DOHH2 (cell line): ENCODE results near the gene MYH2.

Experiments used
- H3F3A ChIP-seq: fragments of 200-600 bp; sonication (generic), shearing (Covaris generic); 2 replicates; pipeline ENCODE4 v1.6.0; 2016; ENCODE audit warnings: antibody characterized with exemption, mild to moderate bottlenecking; ENCODE audit not compliant: control insufficient read depth, insufficient read depth
- H3K27ac ChIP-seq: fragments of 200-600 bp; sonication (generic); 2 replicates; pipeline ENCODE4 v1.5.1; 2014; ENCODE audit warnings: low read depth, mild to moderate bottlenecking, low read length, moderate library complexity
- H3K27me3 ChIP-seq: fragments of 200-600 bp; sonication (generic); 2 replicates; pipeline ENCODE4 v1.6.1; 2014; ENCODE audit warnings: mild to moderate bottlenecking, low read length, mixed read lengths; ENCODE audit not compliant: control insufficient read depth
- H3K36me3 ChIP-seq: fragments of 200-600 bp; sonication (generic); 2 replicates; pipeline ENCODE4 v1.6.1; 2014; ENCODE audit warnings: mild to moderate bottlenecking, low read length, moderate library complexity, mixed read lengths; ENCODE audit not compliant: control insufficient read depth
- H3K4me1 ChIP-seq: fragments of 200-600 bp; sonication (generic); 2 replicates; pipeline ENCODE4 v1.6.1; 2014; ENCODE audit warnings: mild to moderate bottlenecking, low read length, mixed read lengths; ENCODE audit not compliant: control insufficient read depth
- H3K4me2 ChIP-seq: fragments of 200-600 bp; sonication (generic); 2 replicates; pipeline ENCODE4 v1.6.0; 2014; ENCODE audit warnings: mild to moderate bottlenecking, low read length, moderate library complexity
- H3K4me3 ChIP-seq: fragments of 200-600 bp; sonication (generic); 2 replicates; pipeline ENCODE4 v1.5.1; 2014; ENCODE audit warnings: mild to moderate bottlenecking, low read length, mixed read lengths
- H3K79me2 ChIP-seq: fragments of 200-600 bp; sonication (generic); 2 replicates; pipeline ENCODE4 v1.6.1; 2014; ENCODE audit warnings: mild to moderate bottlenecking, low read length, mixed read lengths; ENCODE audit not compliant: control insufficient read depth
- H3K9me2 ChIP-seq: fragments of 200-600 bp; sonication (generic); replicated peaks from 2 replicates; pipeline ENCODE4 v1.6.1; 2014; ENCODE audit warnings: mild to moderate bottlenecking, low read length, mixed read lengths; ENCODE audit not compliant: control insufficient read depth
- H3K9me3 ChIP-seq: fragments of 200-600 bp; sonication (generic); 2 replicates; pipeline ENCODE4 v1.6.1; 2014; ENCODE audit warnings: antibody characterized with exemption, low read length, mixed read lengths; ENCODE audit not compliant: control insufficient read depth, insufficient read depth
- H4K20me1 ChIP-seq: fragments of 200-600 bp; sonication (generic); 2 replicates; pipeline ENCODE4 v1.6.0; 2014; ENCODE audit warnings: low read depth, mild to moderate bottlenecking, antibody characterized with exemption, low read length, moderate library complexity; ENCODE audit not compliant: control insufficient read depth, insufficient read depth
- CTCF ChIP-seq: fragments of 200-600 bp; sonication (generic); IDR thresholded peaks from one replicate; pipeline ENCODE4 v1.5.1; 2014; ENCODE audit warnings: antibody characterized with exemption, mild to moderate bottlenecking, low read depth, low read length; ENCODE audit not compliant: poor library complexity, severe bottlenecking
- EZH2phosphoT487 ChIP-seq: fragments of 200-600 bp; sonication (generic); IDR thresholded peaks from 2 replicates; pipeline ENCODE4 v1.6.1; 2017; ENCODE audit warnings: borderline replicate concordance, mild to moderate bottlenecking, antibody characterized with exemption, low read length, moderate library complexity, mixed read lengths

MYH2 gene

GRCh38 chr17:10518271-10519037 lies 31.0 kb downstream of the MYH2 start, which contains the start of gene MYH1:
Gene MYH1 (minus strand): TSS chr17:10518542. CDS start chr17:10516642, 1,900 bp downstream.
- no peaks in the 10 kb centered on the region for H3K4me1 ChIP-seq
- no peaks in the 10 kb centered on the region for H3K9me2 ChIP-seq
- H3K4me2 ChIP-seq = no peak within 1 kb of the TSS
- H3K27me3 ChIP-seq = no peaks in the 10 kb centered on the region
- H3K4me3 ChIP-seq = no peak within 1 kb of the TSS
- H4K20me1 ChIP-seq = no peaks in the 10 kb centered on the region
- H3K27ac ChIP-seq = no peak within 1 kb of the TSS
- no peak for TF ChIP-seq EZH2phosphoT487
- no peak for TF ChIP-seq CTCF
- no peaks in the 10 kb centered on the region for H3K9me3 ChIP-seq
- no peaks in the 10 kb centered on the region for H3K79me2 ChIP-seq
- no peaks in the 10 kb centered on the region for H3K36me3 ChIP-seq
- H3F3A ChIP-seq = no peaks in the 10 kb centered on the region

DNA sequence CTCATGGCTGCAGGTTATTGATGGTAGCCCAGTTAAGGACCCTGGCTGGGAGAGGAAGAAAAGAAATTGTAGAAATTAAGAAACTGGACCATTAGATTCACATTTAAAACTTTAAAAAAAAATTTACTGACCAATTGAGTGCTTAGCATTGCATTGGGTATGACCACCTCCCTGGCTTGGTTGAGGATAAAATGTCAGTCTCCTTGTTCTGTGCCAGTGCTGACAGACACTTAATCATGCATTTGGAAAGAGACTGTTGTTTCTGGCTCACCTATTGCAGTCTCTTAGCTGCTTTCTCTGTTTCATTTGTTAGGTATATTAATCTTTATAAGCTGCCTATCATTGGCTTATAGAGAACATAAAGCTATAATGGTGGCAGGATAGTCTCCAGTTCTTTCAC lies 32.8 kb downstream of the MYH2 start:
- no peaks in the 10 kb centered on the region for H3K9me3 ChIP-seq
- no peak overlapping the region for H3K4me2 ChIP-seq
- H3K4me1 ChIP-seq = no peaks in the 10 kb centered on the region
- no peaks in the 10 kb centered on the region for H3K27me3 ChIP-seq
- no peaks in the 10 kb centered on the region for H4K20me1 ChIP-seq
- H3K27ac ChIP-seq = no peak overlapping the region
- H3K4me3 ChIP-seq = no peak overlapping the region
- no peaks in the 10 kb centered on the region for H3K79me2 ChIP-seq
- TF ChIP-seq EZH2phosphoT487 (no peak), CTCF (no peak)
- no peaks in the 10 kb centered on the region for H3K9me2 ChIP-seq
- H3F3A ChIP-seq = no peaks in the 10 kb centered on the region
- H3K36me3 ChIP-seq = no peaks in the 10 kb centered on the region

DNA sequence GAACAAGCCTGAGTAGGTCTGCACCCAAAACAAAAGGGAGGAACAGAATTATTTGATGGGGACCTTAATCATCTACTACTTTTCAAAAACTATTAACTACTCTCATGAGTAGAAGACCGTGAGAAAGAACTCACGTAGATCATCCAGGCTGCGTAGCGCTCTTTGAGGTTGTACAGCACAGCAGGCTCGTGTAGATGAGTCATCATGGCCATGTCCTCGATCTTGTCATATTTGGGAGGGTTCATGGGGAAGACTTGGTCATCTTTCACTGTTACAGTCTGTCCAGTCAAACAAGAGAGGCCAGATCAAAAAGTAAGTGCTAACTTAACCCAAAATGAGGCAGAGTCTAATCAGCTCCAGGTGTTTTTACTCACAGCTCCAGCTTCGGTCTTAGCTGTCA lies 33.4 kb downstream of the MYH2 start:
- no peak overlapping the region for H3K4me3 ChIP-seq
- no peaks in the 10 kb centered on the region for H3K9me2 ChIP-seq
- TF ChIP-seq CTCF (no peak), EZH2phosphoT487 (no peak)

More for the DNA sequence above, 33.4 kb downstream of the MYH2 start:
- Histone ChIP-seq H4K20me1 (no peaks in the 10 kb centered on the region), H3K4me2 (no peak overlapping the region), H3K27ac (no peak overlapping the region), H3K9me3 (no peaks in the 10 kb centered on the region), H3F3A (no peaks in the 10 kb centered on the region), H3K4me1 (no peaks in the 10 kb centered on the region), H3K27me3 (no peaks in the 10 kb centered on the region), H3K36me3 (no peaks in the 10 kb centered on the region), H3K79me2 (no peaks in the 10 kb centered on the region)
